K562 treated with DMSO at 1 percent for 12 hours (cell line): Measurements from ENCODE around the gene COTL1. TPM values are rescaled to one million over a fixed set of nuclear protein-coding genes. Genes with fewer than 3 reads are reported as not detected.

Experiments
- total RNA-seq: library from RNA; unstranded; fragments of 300-600 nt; gene quantifications from 2 replicates; pipeline ENCODE4 v1.2.3, GENCODE V29; 2022; ENCODE audit not compliant: insufficient read depth

COTL1 gene, protein sequence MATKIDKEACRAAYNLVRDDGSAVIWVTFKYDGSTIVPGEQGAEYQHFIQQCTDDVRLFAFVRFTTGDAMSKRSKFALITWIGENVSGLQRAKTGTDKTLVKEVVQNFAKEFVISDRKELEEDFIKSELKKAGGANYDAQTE
- 98.7 and 133 TPM in 2 replicates for total RNA-seq

DNA sequence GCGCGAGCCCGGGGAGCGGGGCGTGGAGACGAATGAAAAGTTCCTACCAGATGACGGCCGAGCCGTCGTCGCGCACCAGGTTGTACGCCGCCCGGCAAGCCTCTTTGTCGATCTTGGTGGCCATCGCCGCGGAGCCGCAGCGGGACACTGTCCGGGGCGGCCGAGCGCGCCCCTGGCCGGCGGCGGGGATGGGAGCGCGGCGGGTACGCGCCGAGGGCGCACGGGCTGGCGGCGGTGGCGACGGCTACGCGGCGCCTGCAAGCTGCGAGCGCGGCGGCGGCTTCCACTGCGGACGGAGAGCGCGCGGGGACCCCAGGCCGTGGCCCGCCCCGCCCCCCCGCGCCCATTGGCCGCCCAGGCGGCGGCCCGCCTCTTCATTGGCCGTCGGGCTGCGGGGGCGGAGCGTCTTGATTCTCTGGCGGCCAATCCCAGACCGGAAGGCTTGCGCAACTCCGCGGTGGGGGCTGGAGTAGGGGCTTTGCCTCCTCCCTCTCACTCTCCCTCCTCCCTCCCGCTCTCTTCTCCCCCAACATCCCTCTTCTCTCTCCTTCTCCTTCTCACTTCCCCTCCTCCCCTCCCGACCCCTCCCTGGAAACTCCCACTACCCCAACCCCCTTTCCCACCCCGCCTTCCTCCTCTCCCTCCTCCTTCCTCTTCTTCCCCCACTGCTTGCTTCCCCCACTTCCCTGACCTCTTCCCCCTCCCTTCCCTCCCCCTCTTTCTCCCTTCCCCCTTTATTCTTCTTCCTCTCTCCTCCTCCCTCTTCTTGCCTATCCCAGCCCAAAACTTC, at the start of gene COTL1:
Gene COTL1, minus strand, starts transcription at position 288 of the 790 bp plus-strand sequence. Its CDS starts 164 bp downstream, at position 124.

DNA sequence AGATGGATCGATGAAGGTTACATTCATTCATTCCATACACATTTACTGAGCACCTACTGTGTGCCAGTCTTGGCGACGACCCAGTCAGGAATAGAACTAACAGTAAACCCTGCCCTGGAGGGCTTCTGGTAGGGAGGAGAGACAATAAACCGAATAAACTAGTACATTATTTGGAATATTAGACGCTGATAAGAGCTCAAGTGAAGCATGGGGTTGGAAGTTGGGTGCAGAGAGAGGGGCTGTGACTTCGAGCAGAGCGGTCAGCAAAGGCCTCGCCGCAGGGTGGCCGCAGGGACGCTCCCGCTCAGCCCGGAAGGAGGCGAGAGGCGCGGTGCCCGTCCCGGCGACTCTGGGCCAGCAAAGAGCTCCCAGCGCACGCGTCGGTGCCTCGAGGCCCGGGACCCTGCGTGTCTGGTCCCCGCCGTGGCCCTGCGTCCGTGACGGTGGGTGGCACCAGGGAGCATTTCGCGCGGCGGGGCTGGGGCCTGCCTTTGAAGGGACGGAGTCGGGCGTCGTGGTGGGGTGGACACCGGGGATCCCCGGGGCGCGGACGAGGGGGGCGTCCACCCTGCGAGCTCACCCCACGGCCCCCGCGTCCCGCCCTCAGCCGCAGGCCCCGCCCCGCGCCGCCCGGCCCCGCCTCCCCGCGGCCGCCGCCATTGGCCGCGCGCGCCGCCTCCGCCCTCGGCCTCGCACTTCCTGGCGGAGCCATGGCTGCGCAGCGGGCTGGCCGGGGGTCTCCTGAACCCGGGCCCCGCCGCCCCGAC, 30.1 kb upstream of the COTL1 start, which contains the start of gene KLHL36:
Gene KLHL36, plus strand, starts transcription at position 684 of the 767 bp plus-strand sequence. CDS start 2,357 bp downstream, outside the sequence.

Other genes starting within 250 kb of the COTL1 start
- gene ATP2C2, start 249.5 kb downstream of the COTL1 start, total RNA-seq = not detected in 2 replicates
- gene MEAK7, start 113.4 kb downstream of the COTL1 start, total RNA-seq = 4.0 and 11.2 TPM in 2 replicates
- gene KLHL36, start 30.4 kb upstream of the COTL1 start, total RNA-seq = 24.3 and 50.6 TPM in 2 replicates
- gene USP10, start 81.9 kb upstream of the COTL1 start, total RNA-seq = 41.0 and 95.0 TPM in 2 replicates
- 0.16 and 0.46 TPM in 2 replicates for gene CRISPLD2, start 201.9 kb upstream of the COTL1 start, total RNA-seq